ENCODE results near the gene KBTBD8.

DNA sequence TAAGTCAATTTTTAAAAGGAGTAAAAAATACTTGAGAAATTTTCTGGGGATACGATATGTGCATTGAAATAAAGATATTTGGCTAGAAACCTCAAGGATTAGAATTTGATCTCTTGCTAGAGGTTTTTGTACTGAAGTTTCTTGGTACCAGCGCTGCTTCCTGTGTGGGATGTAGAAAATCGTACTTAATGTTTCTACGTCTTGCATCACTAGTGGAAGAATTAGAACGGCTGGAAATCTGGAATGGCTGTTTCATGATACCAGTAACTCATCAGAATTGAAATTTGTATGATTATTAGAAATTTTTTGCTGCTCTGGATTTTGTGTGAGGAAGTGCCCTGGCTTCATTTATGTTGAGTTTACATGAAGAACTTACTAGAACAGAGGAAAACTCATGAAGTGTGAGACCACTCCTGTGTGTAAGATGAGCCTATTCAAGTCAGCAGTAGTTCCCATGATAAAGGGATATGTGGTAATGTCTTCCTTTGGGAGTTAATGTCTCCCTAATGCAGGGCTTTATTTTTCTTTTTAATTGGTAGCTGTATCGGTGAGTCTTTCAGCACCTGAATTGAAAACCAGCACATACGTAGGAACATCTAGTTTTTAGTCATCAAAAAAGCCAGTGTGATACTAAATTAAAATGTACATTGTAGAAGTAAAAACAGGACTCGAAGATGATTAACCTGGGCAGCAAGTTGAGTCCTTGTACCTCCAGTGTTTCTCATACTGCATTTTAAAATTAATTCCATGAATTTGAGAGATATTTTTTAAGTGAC, 3.2 kb downstream of the KBTBD8 start:
- TF ChIP-seq, protein P1, sequence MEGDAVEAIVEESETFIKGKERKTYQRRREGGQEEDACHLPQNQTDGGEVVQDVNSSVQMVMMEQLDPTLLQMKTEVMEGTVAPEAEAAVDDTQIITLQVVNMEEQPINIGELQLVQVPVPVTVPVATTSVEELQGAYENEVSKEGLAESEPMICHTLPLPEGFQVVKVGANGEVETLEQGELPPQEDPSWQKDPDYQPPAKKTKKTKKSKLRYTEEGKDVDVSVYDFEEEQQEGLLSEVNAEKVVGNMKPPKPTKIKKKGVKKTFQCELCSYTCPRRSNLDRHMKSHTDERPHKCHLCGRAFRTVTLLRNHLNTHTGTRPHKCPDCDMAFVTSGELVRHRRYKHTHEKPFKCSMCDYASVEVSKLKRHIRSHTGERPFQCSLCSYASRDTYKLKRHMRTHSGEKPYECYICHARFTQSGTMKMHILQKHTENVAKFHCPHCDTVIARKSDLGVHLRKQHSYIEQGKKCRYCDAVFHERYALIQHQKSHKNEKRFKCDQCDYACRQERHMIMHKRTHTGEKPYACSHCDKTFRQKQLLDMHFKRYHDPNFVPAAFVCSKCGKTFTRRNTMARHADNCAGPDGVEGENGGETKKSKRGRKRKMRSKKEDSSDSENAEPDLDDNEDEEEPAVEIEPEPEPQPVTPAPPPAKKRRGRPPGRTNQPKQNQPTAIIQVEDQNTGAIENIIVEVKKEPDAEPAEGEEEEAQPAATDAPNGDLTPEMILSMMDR (conservative IDR thresholded peaks at IDR 0.05; ENCODE audit: low read depth, low read length) = no peak
- TF ChIP-seq EZH2 (IDR thresholded peaks at IDR 0.05; ENCODE audit: borderline replicate concordance, low read depth, low read length, poor library complexity, severe bottlenecking) = no peak
